ENCODE results near the gene LMAN2L.

DNA sequence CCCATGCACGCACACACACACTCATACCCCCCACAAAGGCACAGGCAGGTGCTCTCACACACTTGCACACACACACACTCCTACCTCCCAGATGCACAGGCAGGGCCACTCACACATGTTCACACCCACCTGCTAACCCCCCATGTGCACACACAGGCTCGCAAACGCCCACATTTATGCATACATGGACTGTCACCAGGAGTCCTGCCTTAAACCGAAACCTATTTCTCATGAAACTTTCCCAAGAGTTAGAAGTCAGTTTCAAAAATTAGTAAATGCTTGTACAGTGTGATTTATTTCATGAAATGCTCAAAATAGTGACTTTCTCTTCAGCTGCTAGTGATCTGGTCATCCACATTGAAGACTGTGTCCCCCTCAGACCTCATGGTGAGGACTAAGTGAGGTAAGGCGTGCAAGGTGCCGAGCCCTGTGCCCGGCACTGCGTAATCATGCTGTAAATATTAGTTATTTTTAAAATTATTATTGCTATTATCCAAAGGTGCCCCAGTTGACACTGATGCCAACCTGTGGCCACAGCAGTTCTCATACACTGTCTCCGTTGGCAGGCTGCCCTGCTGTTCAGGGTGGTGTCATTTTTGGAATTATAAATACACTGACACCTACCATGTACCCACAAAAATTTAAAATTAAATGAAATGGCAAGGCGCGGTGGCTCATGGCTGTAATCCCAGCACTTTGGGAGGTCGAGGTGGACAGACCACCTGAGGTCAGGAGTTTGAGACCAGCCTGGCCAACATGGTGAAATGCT, 33.2 kb upstream of the LMAN2L start:
- TF ChIP-seq, protein P1, sequence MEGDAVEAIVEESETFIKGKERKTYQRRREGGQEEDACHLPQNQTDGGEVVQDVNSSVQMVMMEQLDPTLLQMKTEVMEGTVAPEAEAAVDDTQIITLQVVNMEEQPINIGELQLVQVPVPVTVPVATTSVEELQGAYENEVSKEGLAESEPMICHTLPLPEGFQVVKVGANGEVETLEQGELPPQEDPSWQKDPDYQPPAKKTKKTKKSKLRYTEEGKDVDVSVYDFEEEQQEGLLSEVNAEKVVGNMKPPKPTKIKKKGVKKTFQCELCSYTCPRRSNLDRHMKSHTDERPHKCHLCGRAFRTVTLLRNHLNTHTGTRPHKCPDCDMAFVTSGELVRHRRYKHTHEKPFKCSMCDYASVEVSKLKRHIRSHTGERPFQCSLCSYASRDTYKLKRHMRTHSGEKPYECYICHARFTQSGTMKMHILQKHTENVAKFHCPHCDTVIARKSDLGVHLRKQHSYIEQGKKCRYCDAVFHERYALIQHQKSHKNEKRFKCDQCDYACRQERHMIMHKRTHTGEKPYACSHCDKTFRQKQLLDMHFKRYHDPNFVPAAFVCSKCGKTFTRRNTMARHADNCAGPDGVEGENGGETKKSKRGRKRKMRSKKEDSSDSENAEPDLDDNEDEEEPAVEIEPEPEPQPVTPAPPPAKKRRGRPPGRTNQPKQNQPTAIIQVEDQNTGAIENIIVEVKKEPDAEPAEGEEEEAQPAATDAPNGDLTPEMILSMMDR (IDR thresholded peaks at IDR 0.05): no peak
- TF ChIP-seq POLR2A (IDR thresholded peaks at IDR 0.05) (no peak), EP300 (IDR thresholded peaks at IDR 0.05) (no peak)
